ENCODE measurements around the gene CAMK2N1. TPM values are rescaled to one million over a fixed set of nuclear protein-coding genes. Genes with fewer than 3 reads are reported as not detected.

CAMK2N1 gene
- total and polyA plus RNA-seq, 2 of the 13 experiments (the other 11 are each of a cell fraction or from before 2014, with no cell fraction given): 38.0 to 38.6 TPM

DNA sequence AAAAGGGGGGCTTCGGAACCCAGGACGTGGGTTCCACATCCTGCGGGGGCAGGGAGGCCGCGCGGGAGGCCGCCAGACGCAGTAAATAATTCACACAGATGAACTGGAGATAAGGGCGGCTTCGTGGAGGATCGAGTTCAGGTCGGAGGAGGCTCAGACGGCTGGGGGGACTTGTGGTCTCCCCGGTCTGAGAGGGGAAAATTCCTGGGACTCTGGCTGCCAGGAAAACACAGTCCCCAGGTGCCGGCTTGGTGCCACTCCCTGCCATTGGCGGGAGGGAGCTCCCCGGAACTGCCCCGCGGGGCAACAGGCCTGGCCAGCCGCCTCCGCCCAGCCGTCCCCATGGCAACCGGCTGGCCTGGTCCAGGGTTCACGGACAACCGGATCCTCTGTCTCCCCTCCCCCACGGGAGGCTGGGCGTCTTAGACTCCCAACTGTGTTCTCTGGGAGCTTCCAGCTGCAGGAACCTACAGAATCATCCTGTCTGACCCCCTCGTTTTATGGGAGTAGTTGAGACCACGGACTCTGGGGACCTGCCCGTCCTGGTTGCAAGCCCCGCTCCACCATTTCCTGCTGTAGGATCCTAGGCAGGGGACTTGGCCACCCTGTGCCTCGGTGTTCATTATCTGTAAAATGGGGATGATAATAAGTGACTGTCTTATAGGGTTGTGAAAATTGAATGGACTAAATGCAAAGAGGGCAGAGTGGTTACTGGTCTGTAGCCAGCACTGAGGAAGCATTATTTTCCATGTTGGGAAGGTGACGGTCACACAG lies 9.6 kb downstream of the CAMK2N1 start (continued):
- TF ChIP-seq, protein P1, sequence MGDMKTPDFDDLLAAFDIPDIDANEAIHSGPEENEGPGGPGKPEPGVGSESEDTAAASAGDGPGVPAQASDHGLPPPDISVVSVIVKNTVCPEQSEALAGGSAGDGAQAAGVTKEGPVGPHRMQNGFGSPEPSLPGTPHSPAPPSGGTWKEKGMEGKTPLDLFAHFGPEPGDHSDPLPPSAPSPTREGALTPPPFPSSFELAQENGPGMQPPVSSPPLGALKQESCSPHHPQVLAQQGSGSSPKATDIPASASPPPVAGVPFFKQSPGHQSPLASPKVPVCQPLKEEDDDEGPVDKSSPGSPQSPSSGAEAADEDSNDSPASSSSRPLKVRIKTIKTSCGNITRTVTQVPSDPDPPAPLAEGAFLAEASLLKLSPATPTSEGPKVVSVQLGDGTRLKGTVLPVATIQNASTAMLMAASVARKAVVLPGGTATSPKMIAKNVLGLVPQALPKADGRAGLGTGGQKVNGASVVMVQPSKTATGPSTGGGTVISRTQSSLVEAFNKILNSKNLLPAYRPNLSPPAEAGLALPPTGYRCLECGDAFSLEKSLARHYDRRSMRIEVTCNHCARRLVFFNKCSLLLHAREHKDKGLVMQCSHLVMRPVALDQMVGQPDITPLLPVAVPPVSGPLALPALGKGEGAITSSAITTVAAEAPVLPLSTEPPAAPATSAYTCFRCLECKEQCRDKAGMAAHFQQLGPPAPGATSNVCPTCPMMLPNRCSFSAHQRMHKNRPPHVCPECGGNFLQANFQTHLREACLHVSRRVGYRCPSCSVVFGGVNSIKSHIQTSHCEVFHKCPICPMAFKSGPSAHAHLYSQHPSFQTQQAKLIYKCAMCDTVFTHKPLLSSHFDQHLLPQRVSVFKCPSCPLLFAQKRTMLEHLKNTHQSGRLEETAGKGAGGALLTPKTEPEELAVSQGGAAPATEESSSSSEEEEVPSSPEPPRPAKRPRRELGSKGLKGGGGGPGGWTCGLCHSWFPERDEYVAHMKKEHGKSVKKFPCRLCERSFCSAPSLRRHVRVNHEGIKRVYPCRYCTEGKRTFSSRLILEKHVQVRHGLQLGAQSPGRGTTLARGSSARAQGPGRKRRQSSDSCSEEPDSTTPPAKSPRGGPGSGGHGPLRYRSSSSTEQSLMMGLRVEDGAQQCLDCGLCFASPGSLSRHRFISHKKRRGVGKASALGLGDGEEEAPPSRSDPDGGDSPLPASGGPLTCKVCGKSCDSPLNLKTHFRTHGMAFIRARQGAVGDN (CRISPR knock-in tag; IDR thresholded peaks at IDR 0.05): peak; percentile 94
- TF ChIP-seq RARA (CRISPR knock-in tag; IDR thresholded peaks at IDR 0.05) (peak; percentile 91), ZNF430 (CRISPR knock-in tag; IDR thresholded peaks at IDR 0.05) (peak; percentile 59; the same call in 1 of the 2 replicates), ZKSCAN1 (IDR thresholded peaks at IDR 0.05; ENCODE audit: low read length) (no peak), ZNF577 (CRISPR knock-in tag; IDR thresholded peaks at IDR 0.05; ENCODE audit: borderline replicate concordance, low read depth) (no peak), ZNF274 (CRISPR knock-in tag; IDR thresholded peaks at IDR 0.05) (peak; percentile 33; the same call in 1 of the 2 replicates), SALL2 (CRISPR knock-in tag; IDR thresholded peaks at IDR 0.05) (no peak; the same call in 1 of the 2 replicates), ZSCAN20 (CRISPR knock-in tag; IDR thresholded peaks at IDR 0.05; ENCODE audit: borderline replicate concordance) (peak; percentile 21; the same call in 1 of the 2 replicates), KAT7 (CRISPR knock-in tag; IDR thresholded peaks at IDR 0.05; ENCODE audit: borderline replicate concordance) (0 out of 2 replicates have a peak, but pooled peaks have one; percentile 61), ZNF816 (CRISPR knock-in tag; IDR thresholded peaks at IDR 0.05; ENCODE audit: borderline replicate concordance) (no peak; the same call in 1 of the 2 replicates)
- TF ChIP-seq, protein P2, sequence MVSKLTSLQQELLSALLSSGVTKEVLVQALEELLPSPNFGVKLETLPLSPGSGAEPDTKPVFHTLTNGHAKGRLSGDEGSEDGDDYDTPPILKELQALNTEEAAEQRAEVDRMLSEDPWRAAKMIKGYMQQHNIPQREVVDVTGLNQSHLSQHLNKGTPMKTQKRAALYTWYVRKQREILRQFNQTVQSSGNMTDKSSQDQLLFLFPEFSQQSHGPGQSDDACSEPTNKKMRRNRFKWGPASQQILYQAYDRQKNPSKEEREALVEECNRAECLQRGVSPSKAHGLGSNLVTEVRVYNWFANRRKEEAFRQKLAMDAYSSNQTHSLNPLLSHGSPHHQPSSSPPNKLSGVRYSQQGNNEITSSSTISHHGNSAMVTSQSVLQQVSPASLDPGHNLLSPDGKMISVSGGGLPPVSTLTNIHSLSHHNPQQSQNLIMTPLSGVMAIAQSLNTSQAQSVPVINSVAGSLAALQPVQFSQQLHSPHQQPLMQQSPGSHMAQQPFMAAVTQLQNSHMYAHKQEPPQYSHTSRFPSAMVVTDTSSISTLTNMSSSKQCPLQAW (CRISPR knock-in tag; IDR thresholded peaks at IDR 0.05): peak; percentile 97
- TF ChIP-seq, protein P3, sequence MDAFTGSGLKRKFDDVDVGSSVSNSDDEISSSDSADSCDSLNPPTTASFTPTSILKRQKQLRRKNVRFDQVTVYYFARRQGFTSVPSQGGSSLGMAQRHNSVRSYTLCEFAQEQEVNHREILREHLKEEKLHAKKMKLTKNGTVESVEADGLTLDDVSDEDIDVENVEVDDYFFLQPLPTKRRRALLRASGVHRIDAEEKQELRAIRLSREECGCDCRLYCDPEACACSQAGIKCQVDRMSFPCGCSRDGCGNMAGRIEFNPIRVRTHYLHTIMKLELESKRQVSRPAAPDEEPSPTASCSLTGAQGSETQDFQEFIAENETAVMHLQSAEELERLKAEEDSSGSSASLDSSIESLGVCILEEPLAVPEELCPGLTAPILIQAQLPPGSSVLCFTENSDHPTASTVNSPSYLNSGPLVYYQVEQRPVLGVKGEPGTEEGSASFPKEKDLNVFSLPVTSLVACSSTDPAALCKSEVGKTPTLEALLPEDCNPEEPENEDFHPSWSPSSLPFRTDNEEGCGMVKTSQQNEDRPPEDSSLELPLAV (CRISPR knock-in tag; conservative IDR thresholded peaks at IDR 0.05; ENCODE audit: low read depth): no peak
- TF ChIP-seq, protein P4, sequence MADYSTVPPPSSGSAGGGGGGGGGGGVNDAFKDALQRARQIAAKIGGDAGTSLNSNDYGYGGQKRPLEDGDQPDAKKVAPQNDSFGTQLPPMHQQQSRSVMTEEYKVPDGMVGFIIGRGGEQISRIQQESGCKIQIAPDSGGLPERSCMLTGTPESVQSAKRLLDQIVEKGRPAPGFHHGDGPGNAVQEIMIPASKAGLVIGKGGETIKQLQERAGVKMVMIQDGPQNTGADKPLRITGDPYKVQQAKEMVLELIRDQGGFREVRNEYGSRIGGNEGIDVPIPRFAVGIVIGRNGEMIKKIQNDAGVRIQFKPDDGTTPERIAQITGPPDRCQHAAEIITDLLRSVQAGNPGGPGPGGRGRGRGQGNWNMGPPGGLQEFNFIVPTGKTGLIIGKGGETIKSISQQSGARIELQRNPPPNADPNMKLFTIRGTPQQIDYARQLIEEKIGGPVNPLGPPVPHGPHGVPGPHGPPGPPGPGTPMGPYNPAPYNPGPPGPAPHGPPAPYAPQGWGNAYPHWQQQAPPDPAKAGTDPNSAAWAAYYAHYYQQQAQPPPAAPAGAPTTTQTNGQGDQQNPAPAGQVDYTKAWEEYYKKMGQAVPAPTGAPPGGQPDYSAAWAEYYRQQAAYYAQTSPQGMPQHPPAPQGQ (CRISPR knock-in tag; IDR thresholded peaks at IDR 0.05; ENCODE audit: borderline replicate concordance): 0 out of 2 replicates have a peak, but pooled peaks have one; percentile 72
- TF ChIP-seq, protein P5, sequence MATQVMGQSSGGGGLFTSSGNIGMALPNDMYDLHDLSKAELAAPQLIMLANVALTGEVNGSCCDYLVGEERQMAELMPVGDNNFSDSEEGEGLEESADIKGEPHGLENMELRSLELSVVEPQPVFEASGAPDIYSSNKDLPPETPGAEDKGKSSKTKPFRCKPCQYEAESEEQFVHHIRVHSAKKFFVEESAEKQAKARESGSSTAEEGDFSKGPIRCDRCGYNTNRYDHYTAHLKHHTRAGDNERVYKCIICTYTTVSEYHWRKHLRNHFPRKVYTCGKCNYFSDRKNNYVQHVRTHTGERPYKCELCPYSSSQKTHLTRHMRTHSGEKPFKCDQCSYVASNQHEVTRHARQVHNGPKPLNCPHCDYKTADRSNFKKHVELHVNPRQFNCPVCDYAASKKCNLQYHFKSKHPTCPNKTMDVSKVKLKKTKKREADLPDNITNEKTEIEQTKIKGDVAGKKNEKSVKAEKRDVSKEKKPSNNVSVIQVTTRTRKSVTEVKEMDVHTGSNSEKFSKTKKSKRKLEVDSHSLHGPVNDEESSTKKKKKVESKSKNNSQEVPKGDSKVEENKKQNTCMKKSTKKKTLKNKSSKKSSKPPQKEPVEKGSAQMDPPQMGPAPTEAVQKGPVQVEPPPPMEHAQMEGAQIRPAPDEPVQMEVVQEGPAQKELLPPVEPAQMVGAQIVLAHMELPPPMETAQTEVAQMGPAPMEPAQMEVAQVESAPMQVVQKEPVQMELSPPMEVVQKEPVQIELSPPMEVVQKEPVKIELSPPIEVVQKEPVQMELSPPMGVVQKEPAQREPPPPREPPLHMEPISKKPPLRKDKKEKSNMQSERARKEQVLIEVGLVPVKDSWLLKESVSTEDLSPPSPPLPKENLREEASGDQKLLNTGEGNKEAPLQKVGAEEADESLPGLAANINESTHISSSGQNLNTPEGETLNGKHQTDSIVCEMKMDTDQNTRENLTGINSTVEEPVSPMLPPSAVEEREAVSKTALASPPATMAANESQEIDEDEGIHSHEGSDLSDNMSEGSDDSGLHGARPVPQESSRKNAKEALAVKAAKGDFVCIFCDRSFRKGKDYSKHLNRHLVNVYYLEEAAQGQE (IDR thresholded peaks at IDR 0.05; ENCODE audit: borderline replicate concordance in 1 of 2, low read depth in 1 of 2, low read length in 2 of 2): peak in 1 of 2 experiments; percentile 26; a peak in 1 of 4 replicates
